ENCODE measurements around the gene STPG4.

The STPG4 gene

GRCh38 chr2:47098953-47099352 lies 56.2 kb downstream of the STPG4 start:
- Histone ChIP-seq H3K4me1 (ENCODE audit: low read length) (no peaks in the 10 kb centered on the region), H3K27me3 (replicated peaks; ENCODE audit: insufficient read depth, low read length) (no peaks in the 10 kb centered on the region), H4K20me1 (ENCODE audit: insufficient read depth, low read length) (no peaks in the 10 kb centered on the region), H3K9ac (ENCODE audit: low read length) (no peak overlapping the region), H3K9me2 (replicated peaks; ENCODE audit: insufficient read depth, low read length) (no peaks in the 10 kb centered on the region), H3F3A (ENCODE audit: insufficient read depth, low read length) (no peaks in the 10 kb centered on the region), H3K79me2 (ENCODE audit: low read length) (no peaks in the 10 kb centered on the region), H3K4me2 (ENCODE audit: low read depth, low read length) (no peak overlapping the region), H3K9me3 (replicated peaks; ENCODE audit: insufficient read depth, low read length) (no peaks in the 10 kb centered on the region), H2AFZ (ENCODE audit: low read length) (no peak overlapping the region), H3K4me3 (ENCODE audit: low read length) (no peak overlapping the region), H3K36me3 (replicated peaks; ENCODE audit: insufficient read depth, low read length) (no peaks in the 10 kb centered on the region), H3K27ac (ENCODE audit: low read length) (no peak overlapping the region)
- no peak for DNase-seq
- TF ChIP-seq EZH2phosphoT487 (IDR thresholded peaks at IDR 0.05; ENCODE audit: low read length), result no peak
- TF ChIP-seq, protein P1, sequence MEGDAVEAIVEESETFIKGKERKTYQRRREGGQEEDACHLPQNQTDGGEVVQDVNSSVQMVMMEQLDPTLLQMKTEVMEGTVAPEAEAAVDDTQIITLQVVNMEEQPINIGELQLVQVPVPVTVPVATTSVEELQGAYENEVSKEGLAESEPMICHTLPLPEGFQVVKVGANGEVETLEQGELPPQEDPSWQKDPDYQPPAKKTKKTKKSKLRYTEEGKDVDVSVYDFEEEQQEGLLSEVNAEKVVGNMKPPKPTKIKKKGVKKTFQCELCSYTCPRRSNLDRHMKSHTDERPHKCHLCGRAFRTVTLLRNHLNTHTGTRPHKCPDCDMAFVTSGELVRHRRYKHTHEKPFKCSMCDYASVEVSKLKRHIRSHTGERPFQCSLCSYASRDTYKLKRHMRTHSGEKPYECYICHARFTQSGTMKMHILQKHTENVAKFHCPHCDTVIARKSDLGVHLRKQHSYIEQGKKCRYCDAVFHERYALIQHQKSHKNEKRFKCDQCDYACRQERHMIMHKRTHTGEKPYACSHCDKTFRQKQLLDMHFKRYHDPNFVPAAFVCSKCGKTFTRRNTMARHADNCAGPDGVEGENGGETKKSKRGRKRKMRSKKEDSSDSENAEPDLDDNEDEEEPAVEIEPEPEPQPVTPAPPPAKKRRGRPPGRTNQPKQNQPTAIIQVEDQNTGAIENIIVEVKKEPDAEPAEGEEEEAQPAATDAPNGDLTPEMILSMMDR (IDR thresholded peaks at IDR 0.05; ENCODE audit: low read length), result no peak
- no peak for TF ChIP-seq EZH2 (optimal IDR thresholded peaks at IDR 0.05; ENCODE audit: low read depth, low read length)

DNA sequence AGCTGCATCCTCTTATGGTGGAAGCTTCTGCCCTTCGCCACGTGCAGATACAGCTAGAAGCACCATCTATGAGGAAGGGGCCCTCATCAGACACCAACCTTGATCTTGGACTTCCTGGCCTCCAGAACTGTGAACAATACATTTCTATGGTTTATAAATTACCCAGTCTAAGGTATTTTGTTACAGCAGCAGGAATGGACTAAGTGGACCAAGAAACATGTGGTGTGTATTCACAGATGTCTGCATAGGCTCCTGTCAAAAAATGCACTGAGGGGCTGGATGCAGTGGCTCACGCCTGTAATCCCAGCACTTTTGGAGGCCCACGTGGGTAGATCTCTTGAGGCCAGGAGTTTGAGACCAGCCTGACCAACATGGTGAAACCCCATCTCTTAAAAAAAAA lies 57.5 kb downstream of the STPG4 start:
- Histone ChIP-seq H3K27me3 (replicated peaks; ENCODE audit: insufficient read depth, low read length) (no peaks in the 10 kb centered on the region), H3K9me2 (replicated peaks; ENCODE audit: insufficient read depth, low read length) (no peaks in the 10 kb centered on the region), H3K9ac (ENCODE audit: low read length) (no peak overlapping the region), H3K4me1 (ENCODE audit: low read length) (no peaks in the 10 kb centered on the region), H3K4me3 (ENCODE audit: low read length) (no peak overlapping the region), H3K36me3 (replicated peaks; ENCODE audit: insufficient read depth, low read length) (no peaks in the 10 kb centered on the region), H3F3A (ENCODE audit: insufficient read depth, low read length) (no peaks in the 10 kb centered on the region), H3K4me2 (ENCODE audit: low read depth, low read length) (no peak overlapping the region), H3K9me3 (replicated peaks; ENCODE audit: insufficient read depth, low read length) (no peaks in the 10 kb centered on the region), H3K79me2 (ENCODE audit: low read length) (no peaks in the 10 kb centered on the region), H3K27ac (ENCODE audit: low read length) (no peak overlapping the region), H2AFZ (ENCODE audit: low read length) (no peak overlapping the region), H4K20me1 (ENCODE audit: insufficient read depth, low read length) (no peaks in the 10 kb centered on the region)
- TF ChIP-seq EZH2phosphoT487 (IDR thresholded peaks at IDR 0.05; ENCODE audit: low read length), result no peak
- TF ChIP-seq, protein P1 (IDR thresholded peaks at IDR 0.05; ENCODE audit: low read length), result no peak
- no peak for TF ChIP-seq EZH2 (optimal IDR thresholded peaks at IDR 0.05; ENCODE audit: low read depth, low read length)
- no peak for DNase-seq

GRCh38 chr2:47096451-47096850 lies 58.7 kb downstream of the STPG4 start:
- no peaks in the 10 kb centered on the region for H3F3A ChIP-seq (ENCODE audit: insufficient read depth, low read length)
- no peak for DNase-seq
- no peak overlapping the region for H3K27ac ChIP-seq (ENCODE audit: low read length)
- H3K4me3 ChIP-seq (ENCODE audit: low read length), result no peak overlapping the region
- no peak overlapping the region for H3K9ac ChIP-seq (ENCODE audit: low read length)
- TF ChIP-seq EZH2phosphoT487 (IDR thresholded peaks at IDR 0.05; ENCODE audit: low read length) (no peak), EZH2 (optimal IDR thresholded peaks at IDR 0.05; ENCODE audit: low read depth, low read length) (no peak)
- no peaks in the 10 kb centered on the region for H3K9me2 ChIP-seq (replicated peaks; ENCODE audit: insufficient read depth, low read length)
- no peaks in the 10 kb centered on the region for H3K36me3 ChIP-seq (replicated peaks; ENCODE audit: insufficient read depth, low read length)
- no peaks in the 10 kb centered on the region for H4K20me1 ChIP-seq (ENCODE audit: insufficient read depth, low read length)
- no peaks in the 10 kb centered on the region for H3K9me3 ChIP-seq (replicated peaks; ENCODE audit: insufficient read depth, low read length)
- no peaks in the 10 kb centered on the region for H3K79me2 ChIP-seq (ENCODE audit: low read length)
- H3K4me2 ChIP-seq (ENCODE audit: low read depth, low read length), result no peak overlapping the region
- H2AFZ ChIP-seq (ENCODE audit: low read length), result no peak overlapping the region
- H3K4me1 ChIP-seq (ENCODE audit: low read length), result no peaks in the 10 kb centered on the region
- H3K27me3 ChIP-seq (replicated peaks; ENCODE audit: insufficient read depth, low read length), result no peaks in the 10 kb centered on the region

DNA sequence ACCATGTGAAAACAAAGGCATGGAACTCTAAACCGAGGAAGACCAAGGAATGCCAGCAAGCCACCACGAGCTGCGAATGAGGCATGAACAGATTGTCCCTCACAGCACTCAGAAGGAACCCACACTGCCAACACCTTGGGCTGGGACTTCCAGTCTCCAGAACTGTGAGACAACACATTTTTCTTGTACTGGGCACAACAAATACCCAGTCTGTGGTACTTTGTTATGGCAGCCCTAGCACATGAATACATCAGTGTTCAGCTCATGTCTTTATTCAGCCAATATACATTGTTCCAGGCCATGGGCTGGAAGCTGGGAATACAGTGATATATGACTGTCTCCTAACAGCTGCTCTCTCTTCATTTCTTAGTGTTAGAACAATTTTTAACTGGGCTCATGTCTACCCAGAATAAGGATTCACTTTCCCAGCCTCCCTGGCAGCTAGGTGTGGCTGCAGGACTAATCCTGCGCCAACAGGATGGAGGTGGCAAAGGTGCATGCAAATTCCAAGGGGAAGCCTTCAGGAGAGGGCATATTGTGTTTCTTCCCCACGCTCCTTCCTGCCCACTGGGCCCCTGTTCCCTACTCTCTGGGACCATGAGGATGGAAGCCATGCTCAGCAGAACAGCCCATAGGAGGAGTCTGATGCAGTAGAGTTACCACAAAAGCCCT lies 59.6 kb downstream of the STPG4 start:
- no peaks in the 10 kb centered on the region for H3K9me2 ChIP-seq (replicated peaks; ENCODE audit: insufficient read depth, low read length)
- no peak for DNase-seq
- no peaks in the 10 kb centered on the region for H3K9me3 ChIP-seq (replicated peaks; ENCODE audit: insufficient read depth, low read length)
- no peaks in the 10 kb centered on the region for H3K4me1 ChIP-seq (ENCODE audit: low read length)
- no peaks in the 10 kb centered on the region for H3K36me3 ChIP-seq (replicated peaks; ENCODE audit: insufficient read depth, low read length)
- H3K79me2 ChIP-seq (ENCODE audit: low read length), result no peaks in the 10 kb centered on the region
- TF ChIP-seq EZH2phosphoT487 (IDR thresholded peaks at IDR 0.05; ENCODE audit: low read length), result no peak
- TF ChIP-seq, protein P1 (IDR thresholded peaks at IDR 0.05; ENCODE audit: low read length), result no peak
- TF ChIP-seq EZH2 (optimal IDR thresholded peaks at IDR 0.05; ENCODE audit: low read depth, low read length), result no peak
- no peaks in the 10 kb centered on the region for H3K27me3 ChIP-seq (replicated peaks; ENCODE audit: insufficient read depth, low read length)
- no peak overlapping the region for H2AFZ ChIP-seq (ENCODE audit: low read length)
- H3K4me3 ChIP-seq (ENCODE audit: low read length), result no peak overlapping the region
- no peak overlapping the region for H3K27ac ChIP-seq (ENCODE audit: low read length)
- H3K9ac ChIP-seq (ENCODE audit: low read length), result no peak overlapping the region
- no peaks in the 10 kb centered on the region for H3F3A ChIP-seq (ENCODE audit: insufficient read depth, low read length)
- no peak overlapping the region for H3K4me2 ChIP-seq (ENCODE audit: low read depth, low read length)
- no peaks in the 10 kb centered on the region for H4K20me1 ChIP-seq (ENCODE audit: insufficient read depth, low read length)

Measured in MM.1S (cell line).